Endothelial cell of umbilical vein (primary cell): ENCODE results near the gene CFAP20DC. TPM values are rescaled to one million over a fixed set of nuclear protein-coding genes. Genes with fewer than 3 reads are reported as not detected.

Source experiments
- BruUV-seq: library from RNA; stranded (reverse); fragments of 400-500 nt; replicated peaks from 2 replicates; lab custom pipeline; 2021; lab: Mats Ljungman, UMichigan
- CTCF ChIA-PET: fragments of 300-600, 350-600 bp; sonication (Branson Sonifier 250); formaldehyde crosslinking; loops from one replicate; lab custom pipeline; 2021; ENCODE audit warnings: antibody characterized with exemption, inconsistent platforms; lab: Charles Lee
- POLR2A ChIA-PET: fragments of 300-600, 350-600 bp; sonication (Branson Sonifier 250); formaldehyde crosslinking; loops from one replicate; lab custom pipeline; 2021; ENCODE audit warnings: antibody characterized with exemption, inconsistent platforms; lab: Charles Lee
- DNase-seq: peaks from one replicate; pipeline ENCODE4 v3.0.0-alpha.2; 2011; ENCODE audit warnings: low read depth, low spot score
- FAIRE-seq: peaks from 2 replicates; lab custom pipeline; 2011; peaks lifted over from hg19 to GRCh38; lab: Jason Lieb, UNC
- H2AFZ ChIP-seq: 2 replicates; pipeline ENCODE4 v1.6.0; 2012; ENCODE audit warnings: low read depth, low read length, control low read depth, inconsistent platforms
- H3K27ac ChIP-seq: 2 replicates; pipeline ENCODE4 v1.5.1; 2011; ENCODE audit warnings: low read depth, mild to moderate bottlenecking, control low read depth, low read length, moderate library complexity; ENCODE audit not compliant: insufficient read depth
- H3K27me3 ChIP-seq, 2 experiments: 2 replicates each; pipeline versions ENCODE4 v1.6.0 to v1.6.1; 2011; ENCODE audit warnings: low read length in 2 of 2, mixed read lengths in 1 of 2; ENCODE audit not compliant: control insufficient read depth in 2 of 2, insufficient read depth in 2 of 2
- H3K36me3 ChIP-seq, 2 experiments: 2 replicates in 1 of 2; 3 replicates in 1 of 2; pipeline ENCODE4 v1.5.1; 2011; ENCODE audit warnings: low read length in 2 of 2, mild to moderate bottlenecking in 1 of 2, moderate library complexity in 1 of 2; ENCODE audit not compliant: control insufficient read depth in 2 of 2, insufficient read depth in 2 of 2; ENCODE audit errors: extremely low read depth in 1 of 2
- H3K4me1 ChIP-seq: 3 replicates; pipeline ENCODE4 v1.5.1; 2011; ENCODE audit warnings: mild to moderate bottlenecking, low read length; ENCODE audit not compliant: control insufficient read depth, insufficient read depth; ENCODE audit errors: extremely low read depth
- H3K4me2 ChIP-seq: 2 replicates; pipeline ENCODE4 v1.6.1; 2011; ENCODE audit warnings: low read length, control low read depth, mixed read lengths; ENCODE audit not compliant: insufficient read depth
- H3K4me3 ChIP-seq, 3 experiments: fragments of 200-600 bp in 1 of 3; sonication (generic), shearing (Covaris generic) in 1 of 3; replicated peaks in 1 of 3; 2 replicates each; pipeline ENCODE4 v1.5.1; 2011 to 2016; ENCODE audit warnings: control low read depth in 3 of 3, low read length in 3 of 3, mild to moderate bottlenecking in 2 of 3, inconsistent platforms in 1 of 3, low read depth in 1 of 3, moderate library complexity in 1 of 3; ENCODE audit not compliant: insufficient read depth in 1 of 3
- H3K79me2 ChIP-seq: 2 replicates; pipeline ENCODE4 v1.6.0; 2012; ENCODE audit warnings: low read length, inconsistent platforms; ENCODE audit not compliant: control insufficient read depth, insufficient read depth
- H3K9ac ChIP-seq: replicated peaks from 2 replicates; pipeline ENCODE3; 2011; ENCODE audit warnings: low read length, control low read depth; ENCODE audit not compliant: insufficient read depth; ENCODE audit errors: extremely low read depth
- H3K9me1 ChIP-seq: replicated peaks from 3 replicates; pipeline ENCODE4 v1.6.0; 2011; ENCODE audit warnings: mild to moderate bottlenecking, low read length; ENCODE audit not compliant: control insufficient read depth, insufficient read depth; ENCODE audit errors: extremely low read depth
- H3K9me3 ChIP-seq: replicated peaks from 2 replicates; pipeline ENCODE4 v1.5.1; 2012; ENCODE audit warnings: low read length, inconsistent platforms; ENCODE audit not compliant: control insufficient read depth, insufficient read depth
- H4K20me1 ChIP-seq: replicated peaks from 2 replicates; pipeline ENCODE3; 2011; ENCODE audit warnings: mild to moderate bottlenecking, low read length; ENCODE audit not compliant: control insufficient read depth, insufficient read depth; ENCODE audit errors: extremely low read depth
- EZH2 ChIP-seq: IDR thresholded peaks from 2 replicates; pipeline ENCODE4 v1.6.1; 2012; ENCODE audit warnings: borderline replicate concordance, low read depth, mild to moderate bottlenecking, moderate library complexity, low read length, inconsistent platforms; ENCODE audit not compliant: severe bottlenecking
- FOS ChIP-seq: IDR thresholded peaks from 2 replicates; pipeline ENCODE4 v1.6.1; 2011; ENCODE audit warnings: mild to moderate bottlenecking, low read length, moderate library complexity, borderline replicate concordance; ENCODE audit not compliant: insufficient read depth
- GATA2 ChIP-seq: IDR thresholded peaks from 2 replicates; pipeline ENCODE4 v1.7.0; 2011; ENCODE audit warnings: low read depth, mild to moderate bottlenecking, moderate library complexity, mixed read lengths, low read length; ENCODE audit not compliant: insufficient read length, insufficient read depth
- JUN ChIP-seq: IDR thresholded peaks from 2 replicates; pipeline ENCODE4 v1.6.1; 2011; ENCODE audit warnings: borderline replicate concordance, low read depth; ENCODE audit not compliant: insufficient read length, insufficient read depth
- MYC ChIP-seq: IDR thresholded peaks from one replicate; pipeline ENCODE4 v1.6.1; 2011; ENCODE audit warnings: mild to moderate bottlenecking, low read depth, low read length
- POLR2A ChIP-seq: IDR thresholded peaks from 2 replicates; pipeline ENCODE4 v1.6.1; 2012; ENCODE audit warnings: low read depth, mild to moderate bottlenecking, control low read depth, low read length
- POLR2AphosphoS5 ChIP-seq: IDR thresholded peaks from 2 replicates; pipeline ENCODE4 v1.6.1; 2012; ENCODE audit warnings: low read depth, mild to moderate bottlenecking, control low read depth, low read length, moderate library complexity; ENCODE audit not compliant: insufficient read depth
- dilution Hi-C: fragments of 300-500 bp; cut with MboI; formaldehyde crosslinking; loops from one replicate; pipeline ENCODE4 v1.15.0; 2019; ENCODE audit warnings: low sequenced_read_pairs; ENCODE audit not compliant: extremely low pct_ligation_motif_present
- intact Hi-C: fragments of 100-400 bp; cut with micrococcal nuclease; formaldehyde crosslinking; loops from one replicate; pipeline ENCODE4 v1.10.0; 2022
- polyA plus RNA-seq, 4 experiments: library from polyadenylated mRNA; depleted of rRNA in 3 of 4; stranded (reverse) in 3 of 4; unstranded in 1 of 4; fragments of >200 nt; gene quantifications; 2 replicates each; pipeline versions ENCODE4 v1.2.1 to v1.2.3, GENCODE V29; 2011 to 2012; ENCODE audit warnings: missing spikeins in 1 of 4
- total RNA-seq: library from RNA; stranded (reverse); gene quantifications from 2 replicates; pipeline ENCODE4 v1.2.3, GENCODE V29; 2021
- TF ChIP-seq, protein P1 (sequence below), 2 donors: IDR thresholded peaks; 1 replicate in 1 of 2; 2 replicates in 1 of 2; pipeline ENCODE4 v1.5.1; 2011; ENCODE audit warnings: low read length in 2 of 2, mild to moderate bottlenecking in 2 of 2, moderate library complexity in 2 of 2, control low read depth in 1 of 2, inconsistent platforms in 1 of 2, low read depth in 1 of 2; ENCODE audit not compliant: insufficient read depth in 1 of 2; ENCODE audit errors: extremely low read depth in 1 of 2
- TF ChIP-seq, protein P2 (sequence below): IDR thresholded peaks from 2 replicates; pipeline ENCODE4 v1.6.1; 2011; ENCODE audit not compliant: insufficient read depth, insufficient read length

CFAP20DC gene
- total and polyA plus RNA-seq, 2 donors (not counting 3 experiments of a cell fraction or from before 2014, with no cell fraction given): 0.92 to 2.1 TPM

DNA sequence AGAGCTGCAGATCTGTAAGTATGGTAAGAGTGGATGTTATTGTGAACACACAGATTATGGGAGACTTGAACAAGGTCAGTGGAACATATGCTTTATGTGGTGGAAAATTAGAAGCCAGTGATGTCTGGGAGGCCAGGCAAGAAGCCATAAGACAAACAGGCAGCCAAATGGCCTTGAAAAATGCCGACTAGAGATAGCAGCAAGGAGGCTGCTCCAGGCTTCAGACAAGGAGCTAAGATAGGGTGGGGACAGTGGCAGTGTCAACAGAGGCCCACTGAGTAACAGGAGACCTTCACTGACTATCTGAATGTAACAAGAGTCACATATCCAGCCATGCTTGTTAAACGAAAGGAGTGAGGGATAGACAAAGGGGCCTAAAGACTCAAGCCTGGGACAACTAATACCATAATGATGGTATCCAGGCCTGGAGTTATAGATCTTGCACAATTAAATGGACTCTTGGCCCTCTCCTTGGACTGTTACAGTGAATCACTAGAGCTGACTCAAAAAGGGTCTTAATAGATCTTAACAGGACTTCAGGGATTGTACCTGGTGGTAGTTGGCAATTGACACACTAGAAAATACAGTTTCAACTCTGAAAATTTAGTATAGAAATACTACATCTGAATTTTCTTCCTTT, 50.6 kb downstream of the CFAP20DC start:
- no peak overlapping the region for H3K9ac ChIP-seq
- H3K79me2 ChIP-seq: no peaks in the 10 kb centered on the region
- no peaks in the 10 kb centered on the region for H3K9me3 ChIP-seq
- ChIA-PET POLR2A (no interaction called here), CTCF (interaction anchor here (1.0 to 4.2 kb wide), 5 partner anchors 8 to 360 kb away, joined by 3 to 26 read pairs (median 8); no protein-coding TSS in a partner anchor)
- no TSS peak for BruUV-seq
- no peak overlapping the region for H3K4me3 ChIP-seq
- no peaks in the 10 kb centered on the region for H3K9me1 ChIP-seq
- TF ChIP-seq JUN: no peak
- TF ChIP-seq FOS: no peak
- TF ChIP-seq POLR2A: no peak
- no peak for TF ChIP-seq POLR2AphosphoS5
- TF ChIP-seq, protein P1, sequence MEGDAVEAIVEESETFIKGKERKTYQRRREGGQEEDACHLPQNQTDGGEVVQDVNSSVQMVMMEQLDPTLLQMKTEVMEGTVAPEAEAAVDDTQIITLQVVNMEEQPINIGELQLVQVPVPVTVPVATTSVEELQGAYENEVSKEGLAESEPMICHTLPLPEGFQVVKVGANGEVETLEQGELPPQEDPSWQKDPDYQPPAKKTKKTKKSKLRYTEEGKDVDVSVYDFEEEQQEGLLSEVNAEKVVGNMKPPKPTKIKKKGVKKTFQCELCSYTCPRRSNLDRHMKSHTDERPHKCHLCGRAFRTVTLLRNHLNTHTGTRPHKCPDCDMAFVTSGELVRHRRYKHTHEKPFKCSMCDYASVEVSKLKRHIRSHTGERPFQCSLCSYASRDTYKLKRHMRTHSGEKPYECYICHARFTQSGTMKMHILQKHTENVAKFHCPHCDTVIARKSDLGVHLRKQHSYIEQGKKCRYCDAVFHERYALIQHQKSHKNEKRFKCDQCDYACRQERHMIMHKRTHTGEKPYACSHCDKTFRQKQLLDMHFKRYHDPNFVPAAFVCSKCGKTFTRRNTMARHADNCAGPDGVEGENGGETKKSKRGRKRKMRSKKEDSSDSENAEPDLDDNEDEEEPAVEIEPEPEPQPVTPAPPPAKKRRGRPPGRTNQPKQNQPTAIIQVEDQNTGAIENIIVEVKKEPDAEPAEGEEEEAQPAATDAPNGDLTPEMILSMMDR (IDR thresholded peaks at IDR 0.05; ENCODE audit: extremely low read depth in 1 of 2, insufficient read depth in 1 of 2, low read depth in 1 of 2, low read length in 2 of 2): no peak
- TF ChIP-seq, protein P2, sequence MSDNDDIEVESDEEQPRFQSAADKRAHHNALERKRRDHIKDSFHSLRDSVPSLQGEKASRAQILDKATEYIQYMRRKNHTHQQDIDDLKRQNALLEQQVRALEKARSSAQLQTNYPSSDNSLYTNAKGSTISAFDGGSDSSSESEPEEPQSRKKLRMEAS: no peak
- TF ChIP-seq MYC: no peak
- TF ChIP-seq GATA2: no peak
- TF ChIP-seq EZH2: no peak
- DNase-seq (no peak), FAIRE-seq (no peak)
- no peak overlapping the region for H3K4me2 ChIP-seq
- H3K4me1 ChIP-seq: peaks cover 14% of the 10 kb centered on the region
- H3K27me3 ChIP-seq: no peaks in the 10 kb centered on the region
- H2AFZ ChIP-seq: peak overlapping the region; percentile 61
- H4K20me1 ChIP-seq: no peaks in the 10 kb centered on the region
- H3K36me3 ChIP-seq: no peaks in the 10 kb centered on the region
- intact Hi-C loops (no loop called here), dilution Hi-C loops (no loop called here)
- H3K27ac ChIP-seq: peak overlapping the region; percentile 21
